ENCODE results near the gene LYRM4.

Gene LYRM4

GRCh38 chr6:5250911-5251310 lies 9.8 kb downstream of the LYRM4 start:
- Histone ChIP-seq H3K9ac (no peak overlapping the region), H3K4me3 (IDR thresholded peaks at IDR 0.05; ENCODE audit: insufficient read depth, low read depth, low read length) (no peak overlapping the region), H3K27me3 (ENCODE audit: insufficient read depth, low read depth) (no peaks in the 10 kb centered on the region), H3K79me2 (ENCODE audit: insufficient read depth, low read depth) (no peaks in the 10 kb centered on the region; the same call in 1 of the 2 replicates), H4K20me1 (ENCODE audit: insufficient read depth) (no peaks in the 10 kb centered on the region), H3K4me1 (ENCODE audit: low read depth, poor library complexity, severe bottlenecking) (no peaks in the 10 kb centered on the region), H3K36me3 (ENCODE audit: insufficient read depth) (no peaks in the 10 kb centered on the region), H2AFZ (ENCODE audit: low read depth) (no peak overlapping the region), H3K27ac (no peak overlapping the region), H3K4me2 (no peak overlapping the region)
- TF ChIP-seq CTCF (conservative IDR thresholded peaks at IDR 0.05; ENCODE audit: low read depth, low read length), result no peak

- H4K20me1 ChIP-seq (ENCODE audit: insufficient read depth), result no peaks in the 10 kb centered on the region
- no peaks in the 10 kb centered on the region for H3K4me1 ChIP-seq (ENCODE audit: low read depth, poor library complexity, severe bottlenecking)
- H3K27me3 ChIP-seq (ENCODE audit: insufficient read depth, low read depth), result no peaks in the 10 kb centered on the region
- no peak for TF ChIP-seq CTCF (conservative IDR thresholded peaks at IDR 0.05; ENCODE audit: low read depth, low read length)
- H3K79me2 ChIP-seq (ENCODE audit: insufficient read depth, low read depth), result no peaks in the 10 kb centered on the region; the same call in 1 of the 2 replicates
- H3K4me2 ChIP-seq, result no peak overlapping the region
- H2AFZ ChIP-seq (ENCODE audit: low read depth), result no peak overlapping the region
- H3K36me3 ChIP-seq (ENCODE audit: insufficient read depth), result no peaks in the 10 kb centered on the region
- no peak overlapping the region for H3K9ac ChIP-seq
- no peak overlapping the region for H3K27ac ChIP-seq
- no peak overlapping the region for H3K4me3 ChIP-seq (IDR thresholded peaks at IDR 0.05; ENCODE audit: insufficient read depth, low read depth, low read length)
These were observed 10.3 kb downstream of the LYRM4 start for GRCh38 chr6:5250451-5250850.

GRCh38 chr6:5249451-5250122 lies 11.2 kb downstream of the LYRM4 start:
- H4K20me1 ChIP-seq (ENCODE audit: insufficient read depth), result no peaks in the 10 kb centered on the region

GRCh38 chr6:5248302-5249098 lies 12.2 kb downstream of the LYRM4 start:
- Histone ChIP-seq H3K4me2 (no peak overlapping the region), H4K20me1 (ENCODE audit: insufficient read depth) (no peaks in the 10 kb centered on the region), H3K4me3 (IDR thresholded peaks at IDR 0.05; ENCODE audit: insufficient read depth, low read depth, low read length) (no peak overlapping the region), H3K9ac (no peak overlapping the region), H3K36me3 (ENCODE audit: insufficient read depth) (no peaks in the 10 kb centered on the region), H3K27ac (no peak overlapping the region), H3K27me3 (ENCODE audit: insufficient read depth, low read depth) (no peaks in the 10 kb centered on the region), H3K4me1 (ENCODE audit: low read depth, poor library complexity, severe bottlenecking) (no peaks in the 10 kb centered on the region), H3K79me2 (ENCODE audit: insufficient read depth, low read depth) (no peaks in the 10 kb centered on the region; the same call in 1 of the 2 replicates), H2AFZ (ENCODE audit: low read depth) (no peak overlapping the region)
- no peak for TF ChIP-seq CTCF (conservative IDR thresholded peaks at IDR 0.05; ENCODE audit: low read depth, low read length)

More at GRCh38 chr6:5249451-5250122, 11.2 kb downstream of the LYRM4 start:
- Histone ChIP-seq H3K4me3 (IDR thresholded peaks at IDR 0.05; ENCODE audit: insufficient read depth, low read depth, low read length) (no peak overlapping the region), H2AFZ (ENCODE audit: low read depth) (no peak overlapping the region), H3K79me2 (ENCODE audit: insufficient read depth, low read depth) (no peaks in the 10 kb centered on the region; the same call in 1 of the 2 replicates), H3K9ac (no peak overlapping the region), H3K4me1 (ENCODE audit: low read depth, poor library complexity, severe bottlenecking) (no peaks in the 10 kb centered on the region), H3K36me3 (ENCODE audit: insufficient read depth) (no peaks in the 10 kb centered on the region), H3K27ac (no peak overlapping the region), H3K27me3 (ENCODE audit: insufficient read depth, low read depth) (no peaks in the 10 kb centered on the region), H3K4me2 (no peak overlapping the region)
- TF ChIP-seq CTCF (conservative IDR thresholded peaks at IDR 0.05; ENCODE audit: low read depth, low read length), result no peak
